ENCODE results near the gene ARSJ.

GRCh38 chr4:113957956-113958355 lies 21.5 kb downstream of the ARSJ start:
- TF ChIP-seq POLR2A (IDR thresholded peaks at IDR 0.05): no peak
- TF ChIP-seq, protein P1, sequence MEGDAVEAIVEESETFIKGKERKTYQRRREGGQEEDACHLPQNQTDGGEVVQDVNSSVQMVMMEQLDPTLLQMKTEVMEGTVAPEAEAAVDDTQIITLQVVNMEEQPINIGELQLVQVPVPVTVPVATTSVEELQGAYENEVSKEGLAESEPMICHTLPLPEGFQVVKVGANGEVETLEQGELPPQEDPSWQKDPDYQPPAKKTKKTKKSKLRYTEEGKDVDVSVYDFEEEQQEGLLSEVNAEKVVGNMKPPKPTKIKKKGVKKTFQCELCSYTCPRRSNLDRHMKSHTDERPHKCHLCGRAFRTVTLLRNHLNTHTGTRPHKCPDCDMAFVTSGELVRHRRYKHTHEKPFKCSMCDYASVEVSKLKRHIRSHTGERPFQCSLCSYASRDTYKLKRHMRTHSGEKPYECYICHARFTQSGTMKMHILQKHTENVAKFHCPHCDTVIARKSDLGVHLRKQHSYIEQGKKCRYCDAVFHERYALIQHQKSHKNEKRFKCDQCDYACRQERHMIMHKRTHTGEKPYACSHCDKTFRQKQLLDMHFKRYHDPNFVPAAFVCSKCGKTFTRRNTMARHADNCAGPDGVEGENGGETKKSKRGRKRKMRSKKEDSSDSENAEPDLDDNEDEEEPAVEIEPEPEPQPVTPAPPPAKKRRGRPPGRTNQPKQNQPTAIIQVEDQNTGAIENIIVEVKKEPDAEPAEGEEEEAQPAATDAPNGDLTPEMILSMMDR (IDR thresholded peaks at IDR 0.05): no peak

Data from heart left ventricle (tissue), 13 donors.